NCI-H1092 treated with DMSO at 0.1 percent for 48 hours (cell line): ENCODE results near the gene ANKRD9.

ENCODE experiments used
- DNase-seq: peaks from one replicate; lab custom pipeline; 2025; lab: John Stamatoyannopoulos, UW

The ANKRD9 gene

DNA sequence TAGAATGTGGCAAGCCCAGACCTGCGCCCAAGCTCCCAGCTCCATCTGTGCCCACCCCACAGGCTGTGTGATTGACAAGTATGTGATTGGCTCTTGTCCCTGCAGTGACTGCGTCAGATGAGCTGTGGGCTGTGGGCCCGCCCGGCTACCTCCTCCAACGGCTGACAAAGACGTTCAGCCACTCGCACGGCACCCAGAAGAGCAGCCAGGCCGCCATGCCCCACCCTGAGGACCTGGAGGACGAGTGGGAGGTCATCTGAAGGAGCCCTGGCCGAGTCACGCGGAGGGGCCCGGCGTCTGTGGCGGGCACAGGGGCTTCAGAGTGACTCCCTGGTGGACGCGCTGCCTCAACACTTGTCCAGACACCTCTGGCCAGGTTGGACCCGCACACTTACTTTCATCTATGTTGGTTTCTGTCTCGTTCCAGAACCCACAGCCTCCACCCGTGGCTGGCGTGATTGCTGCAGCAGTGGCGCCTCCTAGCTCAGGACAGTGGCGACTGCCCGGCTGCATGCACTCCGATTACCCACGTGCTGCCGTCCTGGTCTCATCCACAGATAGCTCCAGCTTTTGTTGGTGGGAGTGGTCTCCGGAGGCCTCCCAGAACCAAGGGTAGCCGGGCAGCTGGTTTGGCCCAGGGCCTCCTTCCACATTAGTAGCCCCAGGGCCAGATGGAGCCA is 11.4 kb downstream of the ANKRD9 start:
- no peak for DNase-seq

DNA sequence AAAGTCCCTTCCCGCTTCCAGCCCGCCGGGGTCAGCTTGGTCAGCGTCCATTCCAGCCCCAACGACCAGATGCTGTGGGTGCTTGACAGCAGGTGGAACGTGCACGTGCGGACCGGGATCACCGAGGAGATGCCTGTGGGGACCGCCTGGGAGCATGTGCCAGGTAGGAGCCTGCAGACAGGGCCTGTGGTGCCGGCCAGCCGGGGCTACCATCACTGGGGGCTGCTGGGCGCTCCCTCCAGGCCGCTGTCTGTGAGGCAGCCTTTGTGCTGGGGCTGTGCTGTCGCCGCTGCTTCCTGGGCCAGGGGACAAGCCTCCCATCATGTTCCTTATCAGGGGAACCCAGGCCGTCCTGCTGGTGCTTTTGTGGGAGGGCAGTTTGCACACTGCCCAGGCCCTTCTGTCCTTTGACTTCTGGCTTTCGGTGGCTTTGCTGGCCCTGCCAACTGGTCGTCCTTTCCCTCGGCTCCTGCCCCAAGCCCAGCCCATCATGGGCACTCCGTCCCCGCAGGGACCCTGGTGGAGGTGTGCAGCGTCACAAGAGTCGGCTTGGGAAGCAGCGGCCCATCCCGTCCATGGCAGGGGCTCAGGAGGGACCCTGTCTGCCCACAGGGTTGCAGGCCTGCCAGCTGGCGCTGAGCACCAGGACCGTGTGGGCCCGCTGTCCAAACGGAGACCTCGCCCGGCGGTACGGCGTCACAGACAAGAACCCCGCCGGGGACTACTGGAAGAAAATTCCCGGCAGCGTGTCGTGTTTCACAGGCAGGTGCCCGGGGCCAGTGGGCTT is 12.4 kb downstream of the ANKRD9 start:
- DNase-seq: no peak

DNA sequence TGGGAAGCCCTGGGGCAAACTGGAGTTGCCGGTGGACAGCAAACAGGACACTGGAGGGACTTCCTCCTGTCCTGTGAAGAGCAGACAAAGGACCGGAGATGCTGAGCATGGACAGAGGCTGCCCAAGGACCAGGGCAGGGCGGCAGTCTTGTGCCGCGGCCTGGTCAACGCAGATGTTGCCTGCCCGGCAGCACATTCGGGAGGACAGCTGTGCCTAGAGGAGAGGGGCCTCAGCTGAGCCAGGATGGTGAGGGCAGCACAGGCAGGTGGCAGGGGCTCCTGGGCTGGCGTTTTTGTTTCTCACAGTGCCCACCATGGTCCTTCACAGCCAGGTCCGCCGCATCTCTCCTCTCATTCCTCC is 13.3 kb downstream of the ANKRD9 start:
- DNase-seq: no peak

DNA sequence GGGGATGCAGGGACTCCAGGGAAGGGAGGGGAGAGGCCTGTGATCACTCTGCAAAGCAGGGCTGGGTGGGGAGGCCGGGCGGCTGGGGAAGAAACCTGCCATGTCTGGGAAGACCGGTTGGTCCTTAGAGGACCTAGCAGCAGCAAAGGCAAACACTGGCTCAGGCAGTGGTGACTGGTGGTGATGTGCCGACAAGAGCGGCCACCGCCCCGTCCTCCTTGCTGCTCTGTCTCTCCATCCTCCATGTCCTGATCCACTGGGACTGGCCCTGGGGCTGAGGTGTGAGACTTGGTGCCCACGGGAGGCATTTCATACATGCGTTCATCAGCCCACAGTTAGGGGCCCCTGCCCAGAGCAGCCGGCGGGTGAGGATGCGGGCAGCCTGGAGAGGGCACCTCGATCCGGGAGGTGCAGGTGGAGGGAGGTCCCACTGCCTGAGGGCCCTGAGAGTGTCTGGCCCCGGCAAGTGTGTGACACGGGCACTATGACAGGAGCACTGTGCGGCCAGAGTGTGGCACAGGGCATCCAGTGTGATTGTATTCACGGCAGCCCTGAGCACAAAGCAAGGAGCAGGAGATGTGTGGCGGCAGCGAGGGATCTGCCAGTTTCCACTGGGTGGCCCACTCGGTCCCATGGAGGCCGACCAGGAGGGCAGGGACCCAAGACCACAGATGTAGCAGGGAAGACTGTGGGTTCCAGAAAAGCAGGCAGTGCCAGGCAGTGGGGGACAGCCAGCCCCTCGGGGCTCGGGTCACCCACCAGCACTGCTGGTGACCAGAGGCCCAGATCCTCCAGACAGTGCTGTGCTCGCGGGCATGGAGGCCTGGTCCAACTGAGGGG is 13.9 kb downstream of the ANKRD9 start:
- DNase-seq: no peak

DNA sequence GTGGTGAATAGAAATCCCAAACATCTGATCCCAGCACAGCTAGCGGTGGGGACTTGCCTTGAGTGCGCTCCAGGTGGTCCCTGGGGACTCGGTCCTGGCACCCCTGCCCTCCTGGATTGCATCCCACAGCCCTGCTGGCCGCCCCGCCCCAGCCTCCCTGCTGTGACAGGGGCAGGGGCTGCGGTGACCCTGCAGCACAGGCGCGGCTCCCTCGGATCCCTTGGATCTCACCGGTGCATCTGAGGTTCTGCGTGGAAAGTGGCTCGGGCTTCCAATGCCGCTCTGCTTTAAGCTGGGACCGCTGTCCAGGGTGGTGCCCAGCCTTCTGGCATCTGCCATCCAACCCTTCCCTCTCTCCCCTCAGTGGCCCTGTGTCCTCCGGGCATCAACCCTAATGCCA is 16.0 kb downstream of the ANKRD9 start:
- no peak for DNase-seq

DNA sequence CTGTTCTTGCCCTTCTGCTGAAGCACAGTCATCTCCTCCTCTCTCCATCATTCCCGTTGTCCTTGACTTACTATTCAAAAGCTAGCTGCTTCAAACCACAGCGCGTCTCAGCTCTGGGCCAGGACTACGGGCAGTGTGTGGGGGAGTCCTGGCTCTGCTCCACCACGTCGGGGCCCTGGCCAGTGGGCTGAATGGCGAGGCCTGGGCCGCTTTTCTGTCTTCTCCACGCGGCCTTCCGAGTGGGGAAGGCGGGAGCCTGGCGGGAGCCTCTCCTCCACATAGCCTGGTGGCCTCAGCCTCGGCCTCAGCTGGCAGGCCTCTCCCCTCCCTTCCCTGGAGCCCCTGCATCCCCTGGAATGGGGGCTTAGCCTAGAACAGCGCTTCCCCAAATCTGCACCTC is 16.5 kb downstream of the ANKRD9 start:
- no peak for DNase-seq

DNA sequence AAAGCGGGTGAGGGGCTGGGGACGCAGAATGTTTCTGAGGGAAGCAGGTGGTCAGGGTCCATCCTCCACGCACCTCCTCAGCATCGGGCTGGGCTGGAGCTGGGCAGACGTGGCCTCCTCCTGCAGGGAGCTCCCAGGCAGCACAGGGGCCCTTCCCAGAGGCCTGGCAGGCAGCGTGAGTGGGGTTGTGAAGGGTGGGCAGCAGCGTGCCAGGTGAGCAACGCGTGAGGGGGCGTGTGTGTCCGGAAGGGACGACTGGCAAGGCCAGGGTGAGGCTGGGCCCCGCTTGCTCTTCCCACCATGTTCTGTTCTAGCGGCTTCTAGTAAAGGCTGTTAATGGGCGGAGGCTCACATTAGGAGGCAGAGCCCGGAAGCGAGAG is 17.1 kb downstream of the ANKRD9 start:
- DNase-seq: no peak

DNA sequence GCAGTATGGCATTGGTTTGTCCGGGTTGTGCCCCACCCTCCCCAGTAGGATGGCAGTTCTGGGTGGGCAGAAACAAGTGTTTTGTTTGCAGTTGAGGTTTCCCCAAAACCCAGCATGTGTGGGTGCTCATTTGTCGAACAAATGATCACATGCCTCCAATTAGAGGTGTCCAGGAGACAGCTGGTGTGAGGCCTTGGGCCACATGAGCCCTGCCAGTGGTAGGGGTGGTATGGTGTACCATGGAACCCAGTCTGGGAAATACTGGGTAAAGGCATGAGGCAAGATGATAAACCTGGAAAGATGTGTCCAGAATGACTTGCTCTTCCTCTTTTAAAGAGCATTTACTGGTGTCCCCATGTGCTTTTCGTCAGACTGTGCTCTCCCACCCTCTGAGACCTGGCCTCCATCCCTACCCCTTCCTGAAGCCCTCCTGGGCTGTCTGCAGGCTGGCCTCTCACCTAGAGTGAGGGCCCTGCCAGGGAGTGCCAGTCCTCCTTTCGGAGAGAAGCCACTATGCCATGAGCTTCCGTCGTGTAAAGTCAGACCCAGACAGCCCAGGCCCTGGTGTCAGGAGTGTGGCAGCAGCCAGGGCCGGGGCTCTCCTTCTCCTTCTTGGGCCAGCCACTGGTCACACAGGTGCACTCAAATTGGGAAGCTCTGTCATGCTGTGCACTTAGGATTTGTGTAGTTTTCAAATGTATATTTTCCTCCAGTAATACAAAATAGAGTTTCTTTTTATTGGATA is 17.6 kb downstream of the ANKRD9 start:
- DNase-seq: no peak

DNA sequence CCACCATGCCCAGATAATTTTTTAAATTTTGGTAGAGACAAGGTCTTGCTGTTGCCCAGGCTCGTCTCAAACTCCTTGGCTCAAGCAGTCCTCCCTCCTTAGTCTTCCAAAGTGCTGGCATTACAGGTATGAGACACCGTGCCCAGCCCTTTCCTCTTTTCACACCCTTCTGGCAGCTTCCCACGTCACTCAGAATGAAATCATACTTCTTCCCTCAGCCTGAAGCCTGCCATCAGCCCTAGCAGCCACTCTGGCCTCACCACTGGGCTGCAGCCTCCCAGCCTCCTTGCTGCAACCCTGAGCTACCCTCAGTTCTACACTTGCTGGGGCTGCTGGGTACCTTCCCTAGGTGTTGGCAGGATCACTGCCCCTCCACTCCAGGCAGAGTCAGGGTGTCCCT is 18.2 kb downstream of the ANKRD9 start:
- no peak for DNase-seq

DNA sequence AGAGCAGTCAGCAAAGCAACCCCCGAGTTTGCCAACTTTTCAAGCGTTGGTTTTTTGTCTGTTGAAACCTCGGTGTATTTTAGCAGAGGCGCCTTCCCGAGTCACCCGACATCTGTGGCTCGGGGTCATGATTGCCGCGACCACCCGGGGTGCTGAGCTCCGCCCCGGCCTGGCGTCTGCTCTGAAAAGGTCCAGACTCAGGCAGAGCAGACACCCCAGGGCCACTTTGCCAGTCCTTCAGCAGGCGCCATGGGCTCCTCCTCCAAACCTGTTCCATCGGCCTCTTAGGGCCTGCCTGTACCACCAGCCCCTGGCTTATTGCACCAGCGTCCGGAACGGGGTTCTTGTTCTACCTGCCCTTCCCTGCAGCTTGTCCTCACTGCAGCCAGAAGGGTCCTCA is 19.1 kb downstream of the ANKRD9 start:
- DNase-seq: no peak

DNA sequence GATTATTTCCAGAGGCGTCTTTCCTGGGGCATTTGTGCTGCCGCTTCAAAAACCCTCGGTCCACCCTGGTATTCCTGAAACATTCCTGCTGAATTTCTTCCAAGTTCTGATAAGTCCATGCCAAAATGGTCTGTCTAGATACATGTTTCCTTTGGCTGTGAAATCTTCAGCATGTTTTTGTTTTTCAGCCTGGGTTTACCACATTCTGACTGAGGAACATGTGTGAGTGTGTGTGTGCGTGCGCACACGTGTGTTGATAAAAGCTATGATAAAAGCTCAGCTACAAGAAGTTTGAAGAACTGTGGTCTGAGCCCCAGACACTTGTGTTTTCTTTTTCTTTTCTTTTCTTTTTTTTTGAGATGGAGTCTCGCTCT is 22.4 kb downstream of the ANKRD9 start:
- DNase-seq: no peak

DNA sequence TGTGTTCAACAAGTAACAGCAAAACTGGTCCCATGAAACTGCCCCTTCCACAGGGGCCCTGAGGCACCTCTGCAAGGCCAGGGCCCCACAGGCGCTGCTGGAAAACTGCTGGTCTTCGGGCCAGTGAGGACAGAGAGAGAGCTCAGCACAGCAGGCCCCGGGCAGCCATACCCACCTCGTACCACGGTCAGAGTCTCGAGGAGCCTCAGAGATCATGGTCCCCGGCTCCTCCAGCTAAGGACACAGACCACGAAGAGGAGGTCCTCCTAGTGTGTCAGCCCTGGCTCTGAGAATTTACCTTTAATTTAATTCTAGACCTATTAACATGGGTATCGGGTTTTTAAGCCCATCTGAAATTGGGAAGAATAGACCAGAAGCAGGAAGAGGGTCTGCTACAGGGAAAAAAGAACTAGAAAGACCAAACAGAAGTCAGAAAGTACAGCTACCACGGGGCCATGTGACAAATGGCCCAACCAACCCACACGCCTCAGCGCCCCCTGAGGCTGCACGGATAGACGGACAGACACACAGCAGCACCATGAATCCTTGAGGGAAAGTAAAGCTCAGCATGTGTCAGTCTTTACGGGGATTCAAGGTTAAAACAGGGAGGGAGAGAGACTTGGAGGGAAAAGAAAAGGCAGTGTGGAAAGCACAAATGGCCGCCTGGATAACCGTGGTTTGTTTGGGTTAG is 22.9 kb downstream of the ANKRD9 start:
- DNase-seq: no peak

DNA sequence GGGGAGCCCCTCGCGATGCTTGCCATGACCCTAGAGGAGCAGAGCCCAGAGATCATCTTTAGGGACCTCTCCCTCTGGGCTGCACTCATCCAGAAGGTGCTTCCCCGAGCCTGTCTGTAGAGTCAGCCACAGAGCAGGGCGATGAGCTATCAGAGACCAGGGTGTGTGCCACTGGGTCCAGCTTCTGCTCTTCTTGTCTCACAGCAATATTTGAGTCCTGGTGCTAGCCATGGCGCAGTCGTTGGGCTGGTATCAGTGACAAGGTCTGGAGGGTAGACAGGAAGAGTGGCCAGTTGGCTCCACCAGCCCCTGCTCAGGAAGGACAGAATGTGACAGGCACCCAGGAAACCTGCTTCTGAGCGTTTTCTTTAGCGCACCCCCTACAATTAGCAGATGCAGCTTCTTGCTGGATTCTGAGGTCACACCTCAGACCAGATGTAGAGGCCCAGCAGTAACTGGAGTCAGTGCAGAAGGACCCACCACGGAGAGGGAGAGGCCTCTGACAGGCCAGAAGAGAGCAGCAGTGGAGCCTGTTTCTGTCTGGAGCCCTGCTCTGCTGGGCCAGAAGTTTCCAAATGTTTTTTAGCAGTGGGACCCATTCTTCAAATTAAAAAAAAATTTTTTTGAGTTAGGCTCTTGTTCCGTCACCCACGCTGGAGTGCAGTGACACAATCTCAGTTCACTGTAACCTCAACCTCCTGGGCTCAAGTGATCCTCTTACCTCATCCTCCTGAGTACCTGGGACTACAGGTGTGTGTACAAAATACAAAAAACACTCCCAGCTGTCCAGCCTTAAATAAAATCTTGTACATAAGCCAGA is 23.7 kb downstream of the ANKRD9 start:
- no peak for DNase-seq

DNA sequence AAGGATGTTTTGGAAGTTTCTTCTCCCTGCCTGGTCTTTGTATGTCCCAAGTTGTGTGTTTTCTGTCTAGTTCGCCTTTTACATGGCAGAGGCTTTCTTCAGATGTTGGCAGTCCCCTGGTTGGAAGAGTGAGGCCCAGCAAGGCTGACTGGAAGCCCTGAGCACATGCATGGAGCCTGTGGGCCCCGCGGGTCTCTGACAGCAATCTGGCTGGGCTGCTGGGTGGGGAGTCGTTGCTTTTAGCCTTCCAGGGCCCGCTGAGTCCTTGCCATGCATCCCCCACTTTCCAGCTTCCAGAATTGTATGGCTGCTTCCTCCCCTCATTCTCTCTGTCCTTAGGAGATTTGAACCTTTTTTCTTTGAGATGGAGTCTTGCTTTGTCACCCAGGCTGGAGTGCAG is 25.3 kb downstream of the ANKRD9 start:
- no peak for DNase-seq

DNA sequence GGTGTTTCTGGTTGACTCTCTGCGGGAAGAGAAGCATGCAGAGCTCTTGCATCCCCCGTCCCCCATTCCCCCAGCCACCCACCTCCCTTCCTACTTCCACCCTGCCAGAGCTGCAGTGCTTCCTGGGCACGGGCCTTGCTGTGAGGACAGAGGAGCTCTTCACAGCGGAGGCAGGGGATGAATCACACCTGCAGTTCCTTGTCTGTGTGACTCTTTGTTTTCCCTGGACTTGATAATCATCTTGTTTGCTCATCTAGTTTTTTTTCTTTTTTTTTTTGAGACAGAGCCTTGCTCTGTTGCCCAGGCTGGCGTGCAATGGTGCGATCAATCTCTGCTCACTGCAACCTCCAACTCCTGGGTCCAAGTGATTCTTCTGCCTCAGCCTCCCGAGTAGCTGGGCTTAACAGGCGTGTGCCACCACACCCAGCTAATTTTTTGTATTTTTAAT is 27.8 kb downstream of the ANKRD9 start:
- DNase-seq: no peak

DNA sequence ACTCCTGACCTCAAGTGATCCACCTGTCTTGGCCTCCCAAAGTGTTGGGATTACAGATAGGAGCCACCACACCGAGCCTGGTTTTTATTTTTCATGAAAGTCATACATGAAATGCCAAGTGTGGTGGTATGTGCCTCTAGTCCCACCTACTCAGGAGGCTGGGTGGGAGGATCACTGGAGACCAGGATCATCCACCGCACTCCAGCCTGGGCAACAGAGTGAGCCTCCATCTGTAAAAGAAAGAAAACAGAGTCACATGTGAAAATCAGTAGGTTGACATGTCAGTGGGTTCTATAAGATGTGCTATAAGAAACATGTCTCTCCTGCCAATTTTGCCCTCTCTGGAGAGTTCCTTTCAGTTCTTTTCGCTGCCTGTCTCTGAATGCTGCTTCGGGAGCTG is 28.2 kb downstream of the ANKRD9 start:
- DNase-seq: no peak

DNA sequence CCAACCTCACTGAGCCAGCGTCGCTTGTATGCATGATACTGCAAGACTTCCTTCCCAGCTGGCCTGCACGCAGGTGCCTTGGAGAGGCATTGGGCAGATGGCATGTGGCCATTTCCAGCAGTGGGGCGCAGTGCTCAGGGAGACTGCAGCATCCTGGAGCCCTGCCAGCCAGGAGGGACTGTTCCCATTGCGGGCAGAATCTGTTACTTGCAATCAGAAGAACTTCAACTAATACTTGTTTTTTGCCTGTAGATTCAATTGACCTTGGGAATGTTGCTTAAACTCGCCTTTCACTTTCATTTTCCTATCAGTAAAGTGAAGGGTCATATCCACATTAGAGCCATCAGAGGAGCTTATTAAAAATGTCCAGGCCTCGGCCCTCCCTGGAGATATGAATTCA is 29.8 kb downstream of the ANKRD9 start:
- DNase-seq: peak; percentile 50

DNA sequence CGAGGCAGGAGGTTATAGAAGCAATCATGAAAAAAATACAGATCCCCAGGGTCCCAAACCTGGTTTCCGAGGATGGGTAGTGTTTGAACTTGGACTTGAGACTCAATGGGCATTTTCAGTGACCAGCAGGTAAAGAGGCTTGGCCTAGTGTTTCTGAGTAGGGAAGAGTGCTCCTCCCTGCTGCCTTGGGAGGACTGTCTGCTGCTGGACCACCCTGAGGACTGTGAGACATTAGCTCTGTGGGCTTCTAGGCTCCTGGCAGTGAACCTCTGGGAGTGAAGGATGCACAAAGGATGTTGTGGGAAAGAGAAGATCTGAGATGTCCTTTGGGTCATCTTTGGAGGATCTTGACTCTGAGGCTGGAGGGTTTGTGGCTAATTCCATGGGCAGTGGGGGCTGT is 30.5 kb downstream of the ANKRD9 start:
- DNase-seq: no peak

DNA sequence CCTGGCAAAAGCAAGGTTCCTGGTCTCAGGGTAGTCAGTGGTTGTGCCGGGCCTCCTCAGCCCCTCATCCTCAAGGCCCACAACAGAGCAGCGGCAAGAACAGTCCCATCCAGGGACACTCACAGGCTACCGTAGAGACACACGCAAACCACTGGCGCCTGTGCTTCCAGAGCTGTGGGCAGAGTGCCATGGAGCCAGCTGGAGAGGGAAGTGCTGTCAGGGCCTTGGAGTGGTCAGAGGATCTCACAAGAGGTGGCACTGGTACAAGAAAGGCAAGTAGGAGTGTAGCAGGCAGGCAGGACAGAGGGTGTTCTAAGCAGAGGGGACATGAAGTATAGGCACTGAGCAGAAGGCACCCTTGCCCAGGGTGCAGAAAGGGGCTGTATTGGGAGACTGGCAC is 34.6 kb downstream of the ANKRD9 start:
- DNase-seq: peak; percentile 21

DNA sequence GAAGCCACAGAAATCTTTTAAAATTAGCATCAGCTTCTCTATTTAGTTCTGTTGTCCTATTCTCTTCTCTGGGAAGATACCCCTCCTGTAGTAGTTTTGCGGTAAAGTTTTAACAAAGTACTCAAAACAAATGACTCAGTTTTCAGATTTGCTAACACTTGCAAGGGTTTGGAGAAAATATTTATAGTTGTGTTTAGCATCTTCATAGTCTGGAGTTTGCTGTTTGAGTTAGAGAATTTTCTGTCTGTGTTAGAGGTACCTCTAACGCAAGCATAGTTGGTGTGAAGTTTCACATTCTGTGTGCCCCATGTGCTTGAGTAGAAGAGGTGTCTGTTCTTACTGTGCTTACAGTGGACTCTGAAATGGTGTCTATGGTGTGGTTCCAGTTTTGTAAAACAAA is 36.0 kb downstream of the ANKRD9 start:
- DNase-seq: no peak

DNA sequence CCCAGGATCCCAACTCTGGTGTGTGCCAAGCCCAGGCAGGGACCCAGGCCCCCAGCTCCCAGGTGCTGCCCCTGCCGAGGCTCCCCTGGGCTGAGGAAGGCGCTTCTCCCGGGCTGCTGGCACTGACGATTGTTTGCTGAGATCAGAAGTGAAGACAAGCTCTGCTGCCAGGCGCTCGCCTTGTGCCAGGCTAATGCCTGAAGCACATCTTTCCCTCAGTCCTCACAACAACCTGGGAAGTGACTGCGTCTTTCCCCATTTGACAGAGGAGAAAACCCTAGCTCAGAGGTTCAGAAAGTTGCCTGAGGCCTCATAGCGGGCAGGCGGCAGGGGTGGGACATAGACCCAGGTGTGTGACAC is 36.8 kb downstream of the ANKRD9 start:
- no peak for DNase-seq
